Type B pancreatic cell (in vitro differentiated cells): ENCODE data around the gene CACNA1G. TPM values are rescaled to one million over a fixed set of nuclear protein-coding genes. Genes with fewer than 3 reads are reported as not detected.

Experiments used
- DNase-seq: peaks from one replicate; pipeline ENCODE4 v3.0.0; 2021; ENCODE audit warnings: mixed read lengths; ENCODE audit not compliant: unreplicated experiment; ENCODE audit errors: extremely low spot score
- H3K27ac Mint-ChIP-seq: 2 replicates; pipeline ENCODE4 v1.8.0; 2021; ENCODE audit warnings: mild to moderate bottlenecking, mixed read lengths
- H3K27me3 Mint-ChIP-seq: 2 replicates; pipeline ENCODE4 v1.8.0; 2021; ENCODE audit warnings: mixed read lengths
- H3K36me3 Mint-ChIP-seq: 2 replicates; pipeline ENCODE4 v1.8.0; 2021; ENCODE audit warnings: mixed read lengths
- H3K4me1 Mint-ChIP-seq: one replicate; pipeline ENCODE4 v1.8.0; 2021; ENCODE audit warnings: mixed read lengths; ENCODE audit not compliant: unreplicated experiment
- H3K4me3 Mint-ChIP-seq: 2 replicates; pipeline ENCODE4 v1.8.0; 2021; ENCODE audit warnings: mild to moderate bottlenecking, mixed read lengths
- H3K9me3 Mint-ChIP-seq: 2 replicates; pipeline ENCODE4 v1.8.0; 2021; ENCODE audit warnings: mixed read lengths
- long read RNA-seq: library from polyadenylated mRNA; unstranded; transcript quantifications from one replicate; pipeline ENCODE4 v2.0.0, GENCODE V29; 2020
- total RNA-seq: library from RNA; stranded (reverse); gene quantifications from 2 replicates; pipeline ENCODE4 v1.2.1, GENCODE V29; 2021; ENCODE audit warnings: low replicate concordance
- TF ChIP-seq, protein P1 (sequence below): fragments of 200-600 bp; sonication (generic); conservative IDR thresholded peaks from 2 replicates; pipeline ENCODE4 v1.5.0; 2021; ENCODE audit warnings: antibody characterized with exemption, mild to moderate bottlenecking

Gene CACNA1G
- 1.9 and 27.8 TPM in 2 replicates for total RNA-seq
- long read RNA-seq = 0 reads

DNA sequence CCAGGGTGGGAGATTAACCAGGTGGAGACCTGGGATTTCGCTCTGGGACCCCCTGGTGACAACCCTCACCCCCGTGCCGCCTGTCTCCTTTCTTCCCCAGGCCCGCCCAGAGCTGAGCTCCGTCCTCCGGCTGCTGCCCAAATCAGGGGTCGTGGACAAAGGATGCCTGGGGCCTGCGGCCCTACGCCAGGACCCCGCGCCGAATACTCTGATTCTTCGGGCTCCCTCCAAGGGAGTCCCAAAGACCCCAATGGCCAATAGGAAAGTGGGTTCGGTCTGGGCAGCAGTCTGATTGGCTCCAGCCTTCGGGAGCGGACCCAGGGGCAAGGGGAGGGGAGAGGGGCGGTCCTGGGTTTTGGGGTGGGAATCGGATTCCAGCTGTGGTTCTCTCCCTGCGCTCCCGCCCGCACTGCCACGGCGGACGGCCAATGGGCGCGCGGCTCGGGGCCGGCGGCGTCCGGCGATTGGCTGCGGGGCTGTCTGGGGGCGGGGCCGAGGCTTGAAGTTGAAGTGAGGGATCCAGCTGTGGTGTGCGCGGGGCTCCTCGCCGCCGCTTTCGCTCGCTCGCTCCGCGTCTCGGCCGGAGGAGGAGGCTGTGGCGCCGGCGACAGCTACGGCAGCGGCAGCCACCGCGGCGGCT, at the start of gene CACNA1G:
TSS of gene CACNA1G (plus strand) at position 531 of the 640 bp plus-strand sequence. CDS start 745 bp downstream, outside the sequence.
- H3K36me3 Mint-ChIP-seq = no peaks in the 10 kb centered on the region
- TF ChIP-seq, protein P1, sequence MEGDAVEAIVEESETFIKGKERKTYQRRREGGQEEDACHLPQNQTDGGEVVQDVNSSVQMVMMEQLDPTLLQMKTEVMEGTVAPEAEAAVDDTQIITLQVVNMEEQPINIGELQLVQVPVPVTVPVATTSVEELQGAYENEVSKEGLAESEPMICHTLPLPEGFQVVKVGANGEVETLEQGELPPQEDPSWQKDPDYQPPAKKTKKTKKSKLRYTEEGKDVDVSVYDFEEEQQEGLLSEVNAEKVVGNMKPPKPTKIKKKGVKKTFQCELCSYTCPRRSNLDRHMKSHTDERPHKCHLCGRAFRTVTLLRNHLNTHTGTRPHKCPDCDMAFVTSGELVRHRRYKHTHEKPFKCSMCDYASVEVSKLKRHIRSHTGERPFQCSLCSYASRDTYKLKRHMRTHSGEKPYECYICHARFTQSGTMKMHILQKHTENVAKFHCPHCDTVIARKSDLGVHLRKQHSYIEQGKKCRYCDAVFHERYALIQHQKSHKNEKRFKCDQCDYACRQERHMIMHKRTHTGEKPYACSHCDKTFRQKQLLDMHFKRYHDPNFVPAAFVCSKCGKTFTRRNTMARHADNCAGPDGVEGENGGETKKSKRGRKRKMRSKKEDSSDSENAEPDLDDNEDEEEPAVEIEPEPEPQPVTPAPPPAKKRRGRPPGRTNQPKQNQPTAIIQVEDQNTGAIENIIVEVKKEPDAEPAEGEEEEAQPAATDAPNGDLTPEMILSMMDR = no peak
- H3K4me1 Mint-ChIP-seq = peaks cover 24% of the 10 kb centered on the region
- DNase-seq = peak; percentile 98
- peaks cover 61% of the 10 kb centered on the region for H3K27me3 Mint-ChIP-seq
- H3K9me3 Mint-ChIP-seq = no peaks in the 10 kb centered on the region
- H3K4me3 Mint-ChIP-seq = peak within 1 kb of the TSS; percentile 92
- peak within 1 kb of the TSS; percentile 53 for H3K27ac Mint-ChIP-seq

GRCh38 chr17:50511058-50511457, 49.5 kb upstream of the CACNA1G start:
- Mint-ChIP-seq H3K4me3 (peak overlapping the region; percentile 79), H3K9me3 (no peaks in the 10 kb centered on the region), H3K36me3 (no peaks in the 10 kb centered on the region), H3K27ac (peak overlapping the region; percentile 96), H3K4me1 (peaks cover 44% of the 10 kb centered on the region), H3K27me3 (no peaks in the 10 kb centered on the region)
- TF ChIP-seq, protein P1 = no peak
- no peak for DNase-seq

DNA sequence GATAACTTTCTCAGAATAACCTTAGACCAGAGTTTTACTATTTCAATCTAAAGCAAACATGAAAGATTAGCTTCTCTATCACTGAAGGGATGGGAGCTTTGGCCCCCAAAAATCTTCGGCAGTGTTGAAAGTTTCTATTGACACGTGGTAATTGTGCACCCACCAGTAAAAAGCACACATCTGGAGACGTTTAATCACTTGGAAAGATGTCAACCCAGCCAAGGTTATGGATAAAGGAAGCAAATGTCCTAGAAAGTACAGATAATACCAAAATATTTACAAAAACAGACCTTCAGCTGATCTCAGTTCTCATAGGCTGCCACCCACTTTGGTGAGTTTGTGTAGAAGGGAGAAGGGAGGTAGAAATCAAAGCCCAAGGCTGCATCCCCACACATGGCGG, 47.0 kb upstream of the CACNA1G start:
- TF ChIP-seq, protein P1 = no peak
- DNase-seq = no peak
- Mint-ChIP-seq H3K36me3 (no peaks in the 10 kb centered on the region), H3K27ac (no peak overlapping the region), H3K27me3 (no peaks in the 10 kb centered on the region), H3K4me3 (no peak overlapping the region), H3K4me1 (peaks cover 49% of the 10 kb centered on the region), H3K9me3 (no peaks in the 10 kb centered on the region)

DNA sequence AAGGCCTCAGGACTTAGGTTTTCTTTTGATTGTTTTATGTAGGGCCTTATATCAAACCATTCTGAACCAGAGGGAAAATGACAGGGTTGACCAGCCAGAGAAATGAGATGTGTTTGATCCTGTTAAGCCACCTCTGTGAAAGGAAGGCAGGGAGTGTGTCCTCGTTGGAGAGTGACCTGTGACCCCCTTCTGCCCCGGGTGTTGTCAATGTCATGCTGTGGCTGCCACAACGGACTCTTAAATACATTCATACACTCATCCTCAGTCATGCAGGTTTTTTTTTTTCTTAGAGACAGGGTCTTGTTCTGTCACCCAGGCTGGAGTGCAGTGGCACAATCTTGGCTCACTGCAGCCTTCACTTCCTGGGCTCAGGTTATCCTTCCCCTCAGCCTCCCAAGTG, 46.1 kb upstream of the CACNA1G start:
- Mint-ChIP-seq H3K4me1 (peaks cover 48% of the 10 kb centered on the region), H3K36me3 (no peaks in the 10 kb centered on the region), H3K27ac (no peak overlapping the region), H3K4me3 (no peak overlapping the region), H3K27me3 (no peaks in the 10 kb centered on the region), H3K9me3 (no peaks in the 10 kb centered on the region)
- DNase-seq = no peak
- TF ChIP-seq, protein P1 = no peak

DNA sequence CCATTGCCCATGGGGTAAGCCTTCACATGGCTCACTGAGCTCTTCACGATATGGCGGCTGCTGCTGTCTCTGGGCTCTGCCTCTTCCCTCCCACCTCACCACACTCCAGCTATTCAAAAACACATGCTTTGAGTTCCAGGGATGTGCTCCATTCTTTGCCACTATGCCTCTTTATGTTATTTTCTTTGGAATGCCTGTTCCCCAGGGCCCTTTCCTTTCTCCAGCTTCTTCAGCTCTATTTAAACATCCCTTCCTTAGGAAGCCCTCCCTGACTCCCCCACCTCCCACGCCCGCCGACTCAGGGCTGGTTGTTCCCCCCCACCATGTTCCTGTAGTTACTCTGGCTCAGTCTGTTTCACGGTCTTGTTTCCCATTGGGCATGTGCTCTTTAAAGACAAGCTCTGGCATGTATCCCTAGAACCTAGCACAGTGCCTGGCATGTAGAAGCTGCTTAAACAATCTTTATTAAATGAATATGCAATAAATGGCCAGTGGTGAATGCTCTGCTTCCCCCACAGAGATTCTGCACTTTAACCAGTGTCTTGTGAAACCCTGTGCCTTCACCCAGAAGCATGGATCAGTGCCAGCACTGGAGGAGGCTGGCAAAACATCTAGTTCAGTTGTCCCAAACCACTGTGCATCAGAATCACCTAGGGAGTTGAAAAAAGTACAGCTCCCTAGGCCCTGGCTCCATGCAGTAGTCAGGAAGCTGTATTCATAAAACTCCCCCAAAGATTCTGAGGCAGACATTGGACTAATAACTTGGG, 45.4 kb upstream of the CACNA1G start:
- TF ChIP-seq, protein P1 = no peak
- Mint-ChIP-seq H3K27me3 (no peaks in the 10 kb centered on the region), H3K4me1 (peaks cover 44% of the 10 kb centered on the region), H3K27ac (no peak overlapping the region), H3K4me3 (no peak overlapping the region), H3K9me3 (no peaks in the 10 kb centered on the region), H3K36me3 (no peaks in the 10 kb centered on the region)
- DNase-seq = no peak
